HG02870 (cell line): ENCODE measurements around the gene CROCC.
"Not testable (repeated sequence)": the region's sequence is repeated elsewhere in the genome, so short reads cannot be mapped to it uniquely, and the experiment has no call there.

Source experiments
- ATAC-seq: cut with Tn5 transposase; IDR thresholded peaks from one replicate; pipeline ENCODE4 v1.9.1; 2021; ENCODE audit warnings: mild to moderate bottlenecking, moderate library complexity; ENCODE audit not compliant: unreplicated experiment

CROCC gene

DNA sequence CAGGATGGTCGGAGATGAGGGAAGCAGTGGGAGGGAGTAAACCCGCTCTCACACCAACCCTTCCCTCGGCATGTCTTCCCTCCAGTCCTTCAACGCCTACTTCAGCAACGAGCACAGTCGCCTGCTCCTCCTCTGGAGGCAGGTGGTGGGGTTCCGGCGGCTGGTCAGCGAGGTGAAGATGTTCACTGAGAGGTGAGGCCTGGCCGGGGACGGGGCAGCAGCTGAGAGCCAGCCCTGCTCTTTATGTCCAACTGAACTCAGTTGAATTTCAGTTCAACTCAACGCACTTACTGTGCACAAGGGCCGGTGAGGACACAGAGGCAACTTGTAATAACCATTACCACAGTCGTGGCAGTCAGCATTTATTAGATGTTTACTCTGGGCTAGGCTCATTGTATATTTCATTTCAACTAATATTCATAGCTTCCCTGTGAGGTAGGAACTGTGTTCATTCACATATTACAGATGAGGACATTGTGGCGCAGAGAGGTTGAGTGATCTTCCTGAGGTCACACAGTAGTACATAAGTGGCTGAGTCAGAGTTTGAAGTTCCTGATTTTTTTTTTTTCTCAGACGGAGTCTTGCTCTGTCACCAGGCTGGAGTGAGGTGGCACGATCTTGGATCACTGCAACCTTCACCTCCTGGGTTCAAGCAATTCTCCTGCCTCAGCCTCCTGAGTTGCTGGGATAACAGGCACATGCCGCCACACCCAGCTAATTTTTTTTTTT, 9.6 kb downstream of the CROCC start:
- ATAC-seq: not testable (repeated sequence)

- ATAC-seq: not testable (repeated sequence)
These were observed 12.2 kb downstream of the CROCC start for GRCh38 chr1:16933945-16934344.

- not testable (repeated sequence) for ATAC-seq
These were observed 14.8 kb downstream of the CROCC start for GRCh38 chr1:16936580-16936979.

- no peak for ATAC-seq
These were observed 16.9 kb downstream of the CROCC start for GRCh38 chr1:16938351-16939321.

DNA sequence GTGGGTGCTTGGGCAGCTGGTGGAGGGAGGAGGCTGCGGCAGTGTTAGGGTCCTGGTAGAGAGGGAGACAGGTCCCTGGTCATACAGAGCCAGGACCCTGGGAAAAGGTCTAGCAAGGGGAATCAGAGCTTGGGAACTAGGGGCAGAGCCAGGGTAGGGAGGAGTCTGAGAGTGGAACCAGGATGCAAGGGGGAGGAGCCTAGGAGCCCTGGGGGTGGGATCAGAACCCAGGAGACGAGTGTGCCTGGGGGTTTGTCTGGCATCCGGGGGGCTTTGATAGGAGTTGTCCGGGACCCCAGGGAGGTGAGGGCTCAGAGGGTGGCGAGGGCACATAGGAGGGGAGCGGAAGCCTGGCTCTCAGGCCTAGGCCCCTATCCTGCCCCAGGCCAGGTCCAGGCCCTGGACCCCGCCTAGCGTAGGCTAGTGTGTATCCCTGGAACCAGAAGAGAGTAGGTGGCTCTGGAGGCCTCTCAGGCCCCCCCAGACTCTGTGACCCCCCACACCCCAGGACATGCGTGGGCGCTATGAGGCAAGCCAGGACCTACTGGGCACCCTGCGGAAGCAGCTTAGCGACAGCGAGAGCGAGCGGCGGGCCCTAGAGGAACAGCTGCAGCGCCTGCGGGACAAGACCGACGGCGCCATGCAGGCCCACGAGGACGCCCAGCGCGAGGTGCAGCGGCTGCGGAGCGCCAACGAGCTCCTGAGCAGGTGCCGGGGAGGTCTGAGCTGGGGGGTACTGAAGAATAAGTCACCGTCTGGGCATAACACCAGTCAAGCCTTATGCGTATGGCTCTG, 17.9 kb downstream of the CROCC start:
- ATAC-seq: not testable (repeated sequence)

- ATAC-seq: no peak
These were observed 22.3 kb downstream of the CROCC start for GRCh38 chr1:16944038-16944437.

DNA sequence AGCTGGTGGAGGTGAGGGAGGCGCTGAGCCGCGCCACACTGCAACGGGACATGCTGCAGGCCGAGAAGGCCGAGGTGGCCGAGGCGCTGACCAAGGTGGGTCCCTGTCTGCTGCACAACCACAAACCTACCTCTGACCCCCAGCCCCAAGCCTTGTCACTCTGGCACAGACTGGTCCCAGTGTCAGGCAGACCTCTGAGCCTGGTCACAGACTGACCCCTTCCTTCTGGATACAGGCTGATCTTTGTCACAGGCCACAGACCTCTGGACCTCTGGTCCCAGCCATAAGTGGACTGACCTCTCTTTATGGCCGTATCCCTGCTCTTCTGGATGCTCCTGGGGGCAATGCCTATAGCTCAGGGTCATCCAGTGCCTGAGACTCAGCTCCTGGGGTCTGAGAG, 23.8 kb downstream of the CROCC start:
- not testable (repeated sequence) for ATAC-seq

GRCh38 chr1:16946185-16946584, 24.5 kb downstream of the CROCC start:
- not testable (repeated sequence) for ATAC-seq

GRCh38 chr1:16946646-16947045, 24.9 kb downstream of the CROCC start:
- ATAC-seq: no peak

DNA sequence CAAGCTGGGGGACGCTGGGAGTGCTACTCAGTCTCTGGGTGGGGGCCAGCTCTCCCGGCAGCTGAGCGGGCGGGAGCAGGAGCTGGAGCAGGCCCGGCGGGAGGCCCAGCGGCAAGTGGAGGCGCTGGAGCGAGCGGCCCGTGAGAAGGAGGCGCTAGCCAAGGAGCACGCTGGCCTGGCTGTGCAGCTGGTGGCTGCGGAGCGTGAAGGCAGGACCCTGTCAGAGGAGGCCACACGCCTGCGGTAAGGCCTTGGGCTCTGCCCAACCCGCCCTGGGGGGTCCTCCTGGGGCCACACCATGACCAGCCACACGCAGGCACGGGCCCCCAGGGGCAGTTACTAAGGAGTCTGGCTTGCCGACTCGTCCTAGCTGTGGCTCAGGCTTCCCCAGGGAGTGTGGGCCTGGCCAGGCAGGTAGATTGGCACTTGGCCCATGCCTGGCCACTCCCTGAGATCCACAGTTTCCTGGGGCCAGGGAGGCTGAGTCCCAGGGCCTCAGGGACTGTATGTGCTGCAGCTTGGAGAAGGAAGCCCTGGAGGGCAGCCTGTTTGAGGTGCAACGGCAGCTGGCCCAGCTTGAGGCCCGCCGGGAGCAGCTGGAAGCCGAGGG, 26.7 kb downstream of the CROCC start:
- ATAC-seq: not testable (repeated sequence)

- ATAC-seq: not testable (repeated sequence)
These were observed 27.3 kb downstream of the CROCC start for GRCh38 chr1:16949026-16949425.

GRCh38 chr1:16952376-16952775, 30.6 kb downstream of the CROCC start:
- not testable (repeated sequence) for ATAC-seq

- ATAC-seq: no peak
These were observed 32.8 kb downstream of the CROCC start for GRCh38 chr1:16954579-16954978.

GRCh38 chr1:16955186-16955585, 33.5 kb downstream of the CROCC start:
- ATAC-seq: no peak

GRCh38 chr1:16956775-16957174, 35.0 kb downstream of the CROCC start:
- ATAC-seq: no peak

- no peak for ATAC-seq
These were observed 36.0 kb downstream of the CROCC start for GRCh38 chr1:16957731-16958130.

DNA sequence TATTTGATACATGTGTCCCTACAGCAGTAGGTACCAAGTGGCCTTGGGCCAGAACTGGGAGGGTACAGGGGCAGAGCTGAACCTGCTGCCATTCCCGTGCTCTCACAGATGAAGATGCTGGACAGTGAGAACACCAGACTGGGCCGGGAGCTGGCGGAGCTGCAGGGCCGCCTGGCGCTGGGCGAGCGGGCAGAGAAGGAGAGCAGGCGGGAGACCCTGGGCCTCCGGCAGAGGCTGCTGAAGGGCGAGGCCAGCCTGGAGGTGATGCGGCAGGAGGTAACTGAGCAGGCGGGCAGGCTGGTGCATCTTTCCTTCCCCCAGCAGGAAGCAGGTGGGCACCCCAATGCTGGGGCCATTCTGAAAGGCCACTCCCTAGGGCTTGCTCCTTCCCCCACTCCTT, 36.7 kb downstream of the CROCC start:
- no peak for ATAC-seq

GRCh38 chr1:16960560-16961296, 39.0 kb downstream of the CROCC start:
- ATAC-seq: no peak

DNA sequence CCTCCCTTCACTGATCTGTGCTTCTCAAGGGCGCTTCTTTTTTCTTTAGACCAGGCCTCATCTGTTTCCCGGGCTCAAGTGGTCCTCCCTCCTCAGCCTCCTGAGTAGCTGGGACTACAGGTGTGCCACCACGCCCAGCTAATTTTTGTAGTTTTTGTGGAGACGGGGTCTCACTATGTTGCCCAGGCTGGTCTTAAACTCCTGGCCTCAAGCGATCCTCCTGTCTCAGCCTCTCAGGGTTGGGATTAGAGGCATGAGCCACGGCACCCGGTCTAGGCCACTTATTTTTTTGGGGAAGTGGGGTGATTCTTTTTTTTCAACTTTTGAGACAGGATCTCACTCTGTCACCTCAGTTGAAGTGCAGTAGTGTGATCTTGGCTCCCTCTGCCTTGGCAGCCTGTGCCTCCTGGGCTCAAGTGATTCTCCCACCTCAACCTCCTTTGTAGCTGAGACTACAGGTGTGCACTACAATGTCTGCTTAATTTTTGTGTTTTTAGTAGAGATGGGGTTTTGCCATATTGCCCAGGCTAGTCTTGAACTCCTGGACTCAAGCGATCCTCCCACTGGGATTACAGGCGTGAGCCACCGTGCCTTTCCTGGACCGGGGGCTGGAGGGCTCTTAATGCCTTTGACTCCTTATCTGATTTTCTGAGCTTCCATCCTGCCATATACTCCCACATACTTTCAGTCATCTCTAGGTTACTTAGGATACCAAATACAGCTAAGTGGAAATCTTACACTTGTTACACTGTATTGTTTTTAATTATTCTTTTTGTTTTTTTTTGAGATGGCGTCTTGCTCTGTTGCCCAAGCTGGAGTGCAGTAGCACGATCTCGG, 39.8 kb downstream of the CROCC start:
- no peak for ATAC-seq
